H1 (cell line): ENCODE measurements around the gene TFF1. TPM values are rescaled to one million over a fixed set of nuclear protein-coding genes. Genes with fewer than 3 reads are reported as not detected.

ENCODE experiments used
- ATF2 ChIP-seq: IDR thresholded peaks from 2 replicates; pipeline ENCODE4 v1.6.1; 2012; ENCODE audit warnings: low read length, inconsistent platforms
- HDAC6 ChIP-seq: IDR thresholded peaks from one replicate; pipeline ENCODE4 v1.7.1; 2012; ENCODE audit warnings: low read depth, mild to moderate bottlenecking, inconsistent platforms, low read length, moderate library complexity
- POU5F1 ChIP-seq: IDR thresholded peaks from 2 replicates; pipeline ENCODE4 v1.6.1; 2011; ENCODE audit warnings: low read depth, mild to moderate bottlenecking, low read length, moderate library complexity
- TCF12 ChIP-seq: IDR thresholded peaks from 2 replicates; pipeline ENCODE4 v1.6.1; 2011; ENCODE audit warnings: low read depth, mild to moderate bottlenecking, low read length
- polyA plus RNA-seq, 7 experiments: library from polyadenylated mRNA; depleted of rRNA in 3 of 7; stranded (reverse) in 5 of 7; unstranded in 2 of 7; fragments of >200 nt in 5 of 7; fragments of 200-250 nt in 2 of 7; gene quantifications; 1 replicate in 5 of 7; 2 replicates in 1 of 7; 4 replicates in 1 of 7; pipeline versions ENCODE4 v1.2.1 to v1.2.3, GENCODE V29; 2011 to 2013; ENCODE audit warnings: missing spikeins in 2 of 7, mixed read lengths in 2 of 7
- total RNA-seq: library from RNA; stranded (reverse); fragmentation: NEBNext Ultra II Directional; extraction: Animal tissue kit (Norgen Biotek cat#: 25700); gene quantifications from 2 replicates; pipeline ENCODE4 v1.2.1, GENCODE V29; 2021

Gene TFF1
- total and polyA plus RNA-seq, 2 of the 8 experiments (the other 6 are each of a cell fraction or from before 2014, with no cell fraction given): not detected

- TF ChIP-seq ATF2 (no peak), HDAC6 (no peak), POU5F1 (no peak), TCF12 (no peak)
Measured at GRCh38 chr21:42343101-42343500, 23.2 kb downstream of the TFF1 start (continued).
